GM20431 (cell line): ENCODE measurements around the gene ZNF428.
"Not testable (repeated sequence)": the region's sequence is repeated elsewhere in the genome, so short reads cannot be mapped to it uniquely, and the experiment has no call there.

Experiments used
- in situ Hi-C: fragments of 300-500 bp; cut with MseI, MboI; formaldehyde crosslinking; loops from one replicate; pipeline ENCODE4 v1.15.0; 2020; ENCODE audit warnings: low sequenced_read_pairs; ENCODE audit not compliant: unreplicated experiment

ZNF428 gene

GRCh38 chr19:43641333-43641732, 21.9 kb upstream of the ZNF428 start:
- in situ Hi-C loops: no loop called here

GRCh38 chr19:43640424-43640757, 21.0 kb upstream of the ZNF428 start:
- in situ Hi-C loops: no loop called here

GRCh38 chr19:43639519-43640423, 20.3 kb upstream of the ZNF428 start, which contains the start of gene CADM4:
Gene CADM4 (minus strand): TSS chr19:43639850. CDS start chr19:43639790, 60 bp downstream.
- in situ Hi-C loops: no loop called here

GRCh38 chr19:43638995-43639518, 19.6 kb upstream of the ZNF428 start:
- in situ Hi-C loops: no loop called here

GRCh38 chr19:43638214-43638994, 19.0 kb upstream of the ZNF428 start:
- in situ Hi-C loops: no loop called here

- in situ Hi-C loops: no loop called here
These were observed 16.8 kb upstream of the ZNF428 start for GRCh38 chr19:43636121-43636683.

- in situ Hi-C loops: not testable (repeated sequence)
These were observed 16.1 kb upstream of the ZNF428 start for GRCh38 chr19:43635561-43635940.

GRCh38 chr19:43634872-43635560, 15.6 kb upstream of the ZNF428 start:
- in situ Hi-C loops: no loop called here

GRCh38 chr19:43634506-43634871, 15.1 kb upstream of the ZNF428 start:
- in situ Hi-C loops: no loop called here

GRCh38 chr19:43634068-43634467, 14.6 kb upstream of the ZNF428 start:
- in situ Hi-C loops: no loop called here

GRCh38 chr19:43633520-43633919, 14.1 kb upstream of the ZNF428 start:
- in situ Hi-C loops: no loop called here

- in situ Hi-C loops: no loop called here
These were observed 12.1 kb upstream of the ZNF428 start for GRCh38 chr19:43631491-43631890.

- in situ Hi-C loops: loop anchor here (10.0 kb wide), 1 partner anchor 186 kb away; no protein-coding TSS in a partner anchor
These were observed 9.4 kb upstream of the ZNF428 start for GRCh38 chr19:43628646-43629326.

GRCh38 chr19:43626838-43627237, 7.4 kb upstream of the ZNF428 start:
- in situ Hi-C loops: loop anchor here (10.0 kb wide), 1 partner anchor 188 kb away; no protein-coding TSS in a partner anchor

GRCh38 chr19:43625918-43626579, 6.6 kb upstream of the ZNF428 start:
- in situ Hi-C loops: loop anchor here (10.0 kb wide), 1 partner anchor 189 kb away; no protein-coding TSS in a partner anchor

- in situ Hi-C loops: loop anchor here (10.0 kb wide), 1 partner anchor 190 kb away; no protein-coding TSS in a partner anchor
These were observed 5.5 kb upstream of the ZNF428 start for GRCh38 chr19:43624933-43625332.

GRCh38 chr19:43623889-43624670, 4.7 kb upstream of the ZNF428 start:
- in situ Hi-C loops: loop anchor here (10.0 kb wide), 1 partner anchor 191 kb away; no protein-coding TSS in a partner anchor

GRCh38 chr19:43622956-43623355, 3.5 kb upstream of the ZNF428 start:
- in situ Hi-C loops: loop anchor here (10.0 kb wide), 1 partner anchor 192 kb away; no protein-coding TSS in a partner anchor
